Measurements from ENCODE around the gene XPNPEP2. TPM values are rescaled to one million over a fixed set of nuclear protein-coding genes. Genes with fewer than 3 reads are reported as not detected.

XPNPEP2 gene
- total RNA-seq, 1 experiment from 2014 or later: not detected

DNA sequence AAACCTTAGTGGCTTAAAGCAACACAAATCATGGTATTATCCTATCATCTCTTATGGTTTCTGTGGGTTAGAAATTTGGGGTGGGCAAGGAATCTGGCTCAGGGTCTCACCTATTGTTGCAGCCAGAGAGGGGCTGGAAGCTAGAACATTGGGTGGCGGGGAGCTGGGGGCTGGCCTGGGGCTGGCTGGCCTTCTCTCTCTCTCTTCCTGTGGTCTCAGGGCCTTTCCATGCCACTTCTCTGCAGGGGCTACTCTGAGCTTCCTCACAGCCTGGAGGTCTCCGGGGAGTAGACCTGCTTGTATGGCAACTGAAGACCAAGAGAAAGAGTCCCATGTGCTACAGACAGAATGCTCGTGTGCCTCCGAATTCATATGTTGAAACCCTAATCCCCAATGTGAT is 10.7 kb upstream of the XPNPEP2 start:
- POLR2A ChIA-PET: no interaction called here

DNA sequence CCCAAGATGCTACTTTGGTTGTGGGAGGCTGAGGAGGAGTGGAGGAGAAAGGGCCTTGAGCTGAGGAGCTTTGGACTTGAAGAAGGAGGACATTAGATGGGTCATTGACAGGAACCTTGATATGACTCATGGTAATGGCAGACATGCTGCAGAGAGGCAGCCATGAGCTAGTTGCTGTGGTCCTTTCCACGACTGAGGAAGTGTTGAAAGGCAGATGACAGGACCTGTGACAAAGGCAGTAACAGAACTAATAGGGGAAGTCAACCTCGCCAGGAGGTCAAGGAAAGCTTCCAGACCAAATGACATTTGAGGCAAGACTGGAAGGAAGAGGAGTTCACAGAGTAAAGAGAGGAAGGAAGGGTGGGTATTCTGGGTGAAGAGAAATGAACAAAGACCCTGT is 7.6 kb upstream of the XPNPEP2 start:
- H3K9me3 ChIP-seq (ENCODE audit: control insufficient read depth, insufficient read depth, low read depth, low read length): no peaks in the 10 kb centered on the region
- H3K27ac ChIP-seq (ENCODE audit: low read length): no peak overlapping the region
- ChIA-PET CTCF (no interaction called here), POLR2A (no interaction called here)
- in situ Hi-C loops (cut with HindIII; ENCODE audit: low pct_unique_long_range_greater_than_20kb, low sequenced_read_pairs): no loop called here
- no TSS peak for BruUV-seq (replicated peaks)
- no peak for TF ChIP-seq REST (IDR thresholded peaks at IDR 0.05; ENCODE audit: insufficient read depth in 1 of 2, low read depth in 2 of 2, low read length in 1 of 2)
- TF ChIP-seq POLR2AphosphoS5 (IDR thresholded peaks at IDR 0.05; ENCODE audit: low read depth, low read length): no peak
- TF ChIP-seq CTCF (IDR thresholded peaks at IDR 0.05): no peak
- TF ChIP-seq TCF7L2 (IDR thresholded peaks at IDR 0.05; ENCODE audit: low read depth, low read length): no peak
- no peak for TF ChIP-seq SIN3A (IDR thresholded peaks at IDR 0.05; ENCODE audit: borderline replicate concordance, insufficient read depth, low read depth, low read length)
- no peak for DNase-seq (ENCODE audit: low read depth, low spot score)
- H3K4me1 ChIP-seq (ENCODE audit: control insufficient read depth, insufficient read depth, low read length): no peaks in the 10 kb centered on the region
- no peak overlapping the region for H3K4me3 ChIP-seq (ENCODE audit: low read depth in 2 of 2, low read length in 2 of 2)
- no peaks in the 10 kb centered on the region for H3K27me3 ChIP-seq (ENCODE audit: control insufficient read depth, insufficient read depth, low read length)
- ATAC-seq: no peak
- H3K36me3 ChIP-seq (ENCODE audit: control insufficient read depth, insufficient read depth, low read length): no peaks in the 10 kb centered on the region
- intact Hi-C loops (cut with micrococcal nuclease; ENCODE audit: unreplicated experiment): no loop called here

More for the DNA sequence above, 10.7 kb upstream of the XPNPEP2 start:
- Histone ChIP-seq H3K9me3 (ENCODE audit: control insufficient read depth, insufficient read depth, low read depth, low read length) (no peaks in the 10 kb centered on the region), H3K4me1 (ENCODE audit: control insufficient read depth, insufficient read depth, low read length) (no peaks in the 10 kb centered on the region), H3K4me3 (ENCODE audit: low read depth in 2 of 2, low read length in 2 of 2) (no peak overlapping the region), H3K36me3 (ENCODE audit: control insufficient read depth, insufficient read depth, low read length) (no peaks in the 10 kb centered on the region), H3K27me3 (ENCODE audit: control insufficient read depth, insufficient read depth, low read length) (no peaks in the 10 kb centered on the region), H3K27ac (ENCODE audit: low read length) (no peak overlapping the region)
- in situ Hi-C loops (cut with HindIII; ENCODE audit: low pct_unique_long_range_greater_than_20kb, low sequenced_read_pairs): no loop called here
- no TSS peak for BruUV-seq (replicated peaks)
- no peak for TF ChIP-seq POLR2AphosphoS5 (IDR thresholded peaks at IDR 0.05; ENCODE audit: low read depth, low read length)
- TF ChIP-seq TCF7L2 (IDR thresholded peaks at IDR 0.05; ENCODE audit: low read depth, low read length): no peak
- no peak for TF ChIP-seq REST (IDR thresholded peaks at IDR 0.05; ENCODE audit: insufficient read depth in 1 of 2, low read depth in 2 of 2, low read length in 1 of 2)
- no peak for TF ChIP-seq SIN3A (IDR thresholded peaks at IDR 0.05; ENCODE audit: borderline replicate concordance, insufficient read depth, low read depth, low read length)
- TF ChIP-seq CTCF (IDR thresholded peaks at IDR 0.05): no peak
- no peak for ATAC-seq
- DNase-seq (ENCODE audit: low read depth, low spot score): no peak
- CTCF ChIA-PET: no interaction called here
- intact Hi-C loops (cut with micrococcal nuclease; ENCODE audit: unreplicated experiment): no loop called here
